ENCODE measurements around the gene PRPH. TPM values are rescaled to one million over a fixed set of nuclear protein-coding genes. Genes with fewer than 3 reads are reported as not detected.

The PRPH gene
- polyA plus RNA-seq, 2 of the 4 experiments (the other 2 are of a cell fraction) = 0.50 to 1.7 TPM

- TF ChIP-seq SREBF2 (IDR thresholded peaks at IDR 0.05) = no peak
- no peak for TF ChIP-seq HES2 (IDR thresholded peaks at IDR 0.05)
- TF ChIP-seq RCOR1 (IDR thresholded peaks at IDR 0.05; ENCODE audit: low read depth, low read length) = no peak
- no peak for TF ChIP-seq HEYL (CRISPR knock-in tag; IDR thresholded peaks at IDR 0.05)
- no peak for TF ChIP-seq PHF8 (IDR thresholded peaks at IDR 0.05; ENCODE audit: borderline replicate concordance, low read depth)
- peaks cover 11% of the 10 kb centered on the region; the same call in 2 of the 3 replicates for H3K4me1 ChIP-seq
- no peak overlapping the region for H3K4me3 ChIP-seq
- ATAC-seq = no peak
- no peaks in the 10 kb centered on the region for H3K9me3 ChIP-seq
- ChIA-PET CTCF (interaction anchor here (0.6 to 6.5 kb wide), 12 partner anchors 8 to 246 kb away, joined by 3 to 144 read pairs (median 36); partner anchors contain the start of genes DNAJC22 and PRPH), POLR2A (no interaction called here)
- no peak for DNase-seq (ENCODE audit: low read depth in 1 of 2, low spot score in 1 of 2)
- FAIRE-seq = no peak
- 90% methylated on average over 19 of the region's 19 CpGs for WGBS (ENCODE audit: missing lambda C conversion rate)
- no peak overlapping the region for H3K4me2 ChIP-seq
- H3K27ac ChIP-seq = no peak overlapping the region
These were observed 39.3 kb downstream of the PRPH start for GRCh38 chr12:49334226-49334625.

GRCh38 chr12:49334681-49335080, 39.7 kb downstream of the PRPH start:
- H3K4me2 ChIP-seq = no peak overlapping the region
- no peak overlapping the region for H3K27ac ChIP-seq
- WGBS (ENCODE audit: missing lambda C conversion rate) = 95% methylated on average over 12 of the region's 12 CpGs
- ChIA-PET POLR2A (interaction anchor here (1.0 kb wide), 1 partner anchor 406 kb away, joined by 3 read pairs; no protein-coding TSS in a partner anchor), CTCF (interaction anchor here (0.6 to 6.1 kb wide), 11 partner anchors 9 to 246 kb away, joined by 3 to 104 read pairs (median 4); partner anchors contain the start of genes DNAJC22 and PRPH)
- H3K9me3 ChIP-seq = no peaks in the 10 kb centered on the region
- ATAC-seq = no peak
- TF ChIP-seq BHLHE40 (IDR thresholded peaks at IDR 0.05; ENCODE audit: low read depth, low read length) (no peak), EHMT2 (IDR thresholded peaks at IDR 0.05; ENCODE audit: low read depth) (no peak), EP300 (IDR thresholded peaks at IDR 0.05) (no peak), FOSB (CRISPR knock-in tag; IDR thresholded peaks at IDR 0.05) (no peak)
- peaks cover 15% of the 10 kb centered on the region; the same call in 2 of the 3 replicates for H3K4me1 ChIP-seq
- FAIRE-seq = no peak
- DNase-seq (ENCODE audit: low read depth in 1 of 2, low spot score in 1 of 2) = no peak
- no peak overlapping the region for H3K4me3 ChIP-seq

- no peak for FAIRE-seq
- ChIA-PET CTCF (interaction anchor here (0.6 to 6.1 kb wide), 13 partner anchors 9 to 246 kb away, joined by 3 to 104 read pairs (median 4); partner anchors contain the start of genes DNAJC22, PRPH and TROAP), POLR2A (interaction anchor here (1.0 kb wide), 1 partner anchor 406 kb away, joined by 3 read pairs; no protein-coding TSS in a partner anchor)
- WGBS (ENCODE audit: missing lambda C conversion rate) = 91% methylated on average over 16 of the region's 16 CpGs
- Histone ChIP-seq H3K27ac (no peak overlapping the region), H3K4me3 (no peak overlapping the region), H3K9me3 (no peaks in the 10 kb centered on the region), H3K4me1 (peaks cover 19% of the 10 kb centered on the region; the same call in 2 of the 3 replicates), H3K4me2 (no peak overlapping the region)
- TF ChIP-seq ZNF302 (CRISPR knock-in tag; IDR thresholded peaks at IDR 0.05) (no peak), HDAC2 (IDR thresholded peaks at IDR 0.05) (no peak), TP53 (CRISPR knock-in tag; IDR thresholded peaks at IDR 0.05) (no peak), HMGXB4 (CRISPR knock-in tag; IDR thresholded peaks at IDR 0.05; ENCODE audit: borderline replicate concordance) (no peak), EHMT2 (IDR thresholded peaks at IDR 0.05; ENCODE audit: low read depth) (no peak), NFE2L2 (conservative IDR thresholded peaks at IDR 0.05; ENCODE audit: low read length) (no peak), CHD4 (IDR thresholded peaks at IDR 0.05; ENCODE audit: borderline replicate concordance) (no peak), POLR2AphosphoS2 (conservative IDR thresholded peaks at IDR 0.05; ENCODE audit: low read length) (no peak), RCOR1 (IDR thresholded peaks at IDR 0.05; ENCODE audit: low read depth, low read length) (no peak), CHD2 (IDR thresholded peaks at IDR 0.05; ENCODE audit: low read length, partially characterized antibody) (no peak), MAX (IDR thresholded peaks at IDR 0.05) (no peak), REST (IDR thresholded peaks at IDR 0.05) (no peak), NPAS2 (CRISPR knock-in tag; IDR thresholded peaks at IDR 0.05; ENCODE audit: borderline replicate concordance) (no peak), FOSL2 (IDR thresholded peaks at IDR 0.05) (no peak), FOSL2 (CRISPR knock-in tag; IDR thresholded peaks at IDR 0.05) (no peak), ZC3H11A (IDR thresholded peaks at IDR 0.05) (no peak), CBX8 (IDR thresholded peaks at IDR 0.05) (no peak), FOSB (CRISPR knock-in tag; IDR thresholded peaks at IDR 0.05) (no peak), ZFP36 (IDR thresholded peaks at IDR 0.05; ENCODE audit: borderline replicate concordance, partially characterized antibody) (no peak), EHF (CRISPR knock-in tag; IDR thresholded peaks at IDR 0.05) (no peak)
- ATAC-seq = no peak
- no peak for DNase-seq (ENCODE audit: low read depth in 1 of 2, low spot score in 1 of 2)
These were observed 40.4 kb downstream of the PRPH start for GRCh38 chr12:49335118-49335954.

All from A549 (cell line).